ENCODE data around the gene IGF2R.
"Not testable (repeated sequence)": the region's sequence is repeated elsewhere in the genome, so short reads cannot be mapped to it uniquely, and the experiment has no call there.

IGF2R gene

GRCh38 chr6:160133441-160134336 lies 164.8 kb downstream of the IGF2R start:
- no peak for TF ChIP-seq CTCF (IDR thresholded peaks at IDR 0.05; ENCODE audit: low read depth, low read length, missing control alignments)
- in situ Hi-C loops (cut with HindIII; ENCODE audit: low sequenced_read_pairs) = no loop called here
- no peak for DNase-seq (ENCODE audit: low read depth)
- no peak overlapping the region for H3K4me3 ChIP-seq (ENCODE audit: low read depth, low read length)

- in situ Hi-C loops (cut with HindIII; ENCODE audit: low sequenced_read_pairs) = not testable (repeated sequence)
These were observed 165.5 kb downstream of the IGF2R start for GRCh38 chr6:160134337-160134751.

GRCh38 chr6:160134779-160135547 lies 166.1 kb downstream of the IGF2R start:
- in situ Hi-C loops (cut with HindIII; ENCODE audit: low sequenced_read_pairs) = no loop called here
- DNase-seq (ENCODE audit: low read depth) = no peak
- H3K4me3 ChIP-seq (ENCODE audit: low read depth, low read length) = no peak overlapping the region
- TF ChIP-seq CTCF (IDR thresholded peaks at IDR 0.05; ENCODE audit: low read depth, low read length, missing control alignments) = no peak

More at GRCh38 chr6:160134337-160134751, 165.5 kb downstream of the IGF2R start:
- not testable (repeated sequence) for DNase-seq (ENCODE audit: low read depth); H3K4me3 ChIP-seq (ENCODE audit: low read depth, low read length)

GRCh38 chr6:160135907-160136655 lies 167.2 kb downstream of the IGF2R start:
- no peak for DNase-seq (ENCODE audit: low read depth)
- in situ Hi-C loops (cut with HindIII; ENCODE audit: low sequenced_read_pairs) = no loop called here
- no peak overlapping the region for H3K4me3 ChIP-seq (ENCODE audit: low read depth, low read length)
- no peak for TF ChIP-seq CTCF (IDR thresholded peaks at IDR 0.05; ENCODE audit: low read depth, low read length, missing control alignments)

- TF ChIP-seq CTCF (IDR thresholded peaks at IDR 0.05; ENCODE audit: low read depth, low read length, missing control alignments) = no peak
- no peak for DNase-seq (ENCODE audit: low read depth)
- in situ Hi-C loops (cut with HindIII; ENCODE audit: low sequenced_read_pairs) = no loop called here
- H3K4me3 ChIP-seq (ENCODE audit: low read depth, low read length) = no peak overlapping the region
These were observed 168.5 kb downstream of the IGF2R start for GRCh38 chr6:160137130-160137988.

- in situ Hi-C loops (cut with HindIII; ENCODE audit: low sequenced_read_pairs) = no loop called here
These were observed 169.3 kb downstream of the IGF2R start for GRCh38 chr6:160137989-160138835.

More at GRCh38 chr6:160137989-160138835, 169.3 kb downstream of the IGF2R start:
- DNase-seq (ENCODE audit: low read depth) = peak; percentile 40
- H3K4me3 ChIP-seq (ENCODE audit: low read depth, low read length) = no peak overlapping the region
- peak; percentile 69 for TF ChIP-seq CTCF (IDR thresholded peaks at IDR 0.05; ENCODE audit: low read depth, low read length, missing control alignments)

Measured in astrocyte of the cerebellum (primary cell).